Renal cortex interstitium (tissue), 11 donors: ENCODE data around the gene CFLAR. TPM values are rescaled to one million over a fixed set of nuclear protein-coding genes. Genes with fewer than 3 reads are reported as not detected.

Source experiments
- DNase-seq, 11 donors: peaks; one replicate each; pipeline ENCODE4 v3.0.0-alpha.2; 2013; ENCODE audit warnings: low read depth in 9 of 11, low spot score in 4 of 11; ENCODE audit errors: extremely low read depth in 1 of 11
- polyA plus RNA-seq, 3 donors: library from polyadenylated mRNA; unstranded; fragments of 120-200 nt; gene quantifications; one replicate each; pipeline ENCODE4 v1.2.1, GENCODE V29; 2013; ENCODE audit not compliant: insufficient read length in 3 of 3

The CFLAR gene
- polyA plus RNA-seq, 3 donors: 51.7 to 84.8 (median 64.0) TPM

DNA sequence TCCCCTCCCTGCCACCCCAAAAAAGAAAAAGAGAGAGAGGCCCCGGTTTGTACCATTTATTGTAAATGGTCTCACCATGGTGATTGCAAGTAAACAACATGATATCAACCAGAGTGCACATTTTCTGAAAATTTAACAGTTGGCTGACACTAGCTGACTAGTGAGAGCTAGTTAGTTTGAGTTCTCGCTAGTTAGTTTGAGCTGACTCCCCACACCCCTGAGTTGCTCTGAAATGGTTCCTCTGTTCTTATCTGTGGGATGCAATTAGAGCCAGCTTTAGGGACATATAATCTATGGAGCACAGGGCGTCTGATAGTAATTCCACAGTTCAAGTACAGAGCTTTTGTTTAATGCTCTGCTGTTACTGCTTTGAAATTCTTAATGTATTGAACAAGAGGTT, 80.0 kb downstream of the CFLAR start:
- no peak for DNase-seq

DNA sequence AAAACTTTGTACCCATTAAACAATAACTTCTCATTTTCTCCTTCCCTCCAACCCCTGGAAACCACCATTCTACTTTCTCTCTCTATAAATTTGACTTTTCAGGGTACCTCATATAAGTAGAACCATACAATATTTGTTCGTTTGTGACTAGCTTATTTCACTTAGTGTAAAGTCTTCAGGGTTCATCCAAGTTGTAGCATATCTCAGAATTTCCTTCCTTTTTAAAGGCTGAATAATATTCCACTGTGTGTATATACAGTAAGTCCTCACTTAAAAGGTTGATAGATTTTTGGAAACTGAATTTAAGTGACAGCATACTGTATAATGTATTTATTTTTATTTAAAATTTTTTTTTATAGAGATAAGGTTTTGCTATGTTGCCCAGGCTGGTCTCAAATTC, 80.8 kb downstream of the CFLAR start:
- no peak for DNase-seq

DNA sequence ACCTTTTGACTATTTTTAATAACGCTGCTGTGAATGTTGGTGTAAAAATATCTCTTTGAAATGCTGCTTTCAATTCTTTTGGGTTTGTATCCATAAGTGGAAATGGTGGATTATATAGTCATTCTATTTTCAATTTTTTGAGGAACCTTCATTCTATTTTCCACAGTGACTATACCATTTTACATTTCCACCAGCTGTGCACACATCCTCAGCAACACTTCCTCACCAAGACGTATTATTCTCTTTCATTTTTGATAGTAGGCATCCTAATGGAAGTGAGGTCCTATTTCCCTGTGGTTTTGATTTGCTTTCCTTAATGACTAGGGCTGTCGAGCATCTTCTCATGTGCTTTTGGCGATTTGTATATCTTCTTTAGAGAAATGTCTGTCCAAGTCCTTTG, 81.8 kb downstream of the CFLAR start:
- DNase-seq: no peak

DNA sequence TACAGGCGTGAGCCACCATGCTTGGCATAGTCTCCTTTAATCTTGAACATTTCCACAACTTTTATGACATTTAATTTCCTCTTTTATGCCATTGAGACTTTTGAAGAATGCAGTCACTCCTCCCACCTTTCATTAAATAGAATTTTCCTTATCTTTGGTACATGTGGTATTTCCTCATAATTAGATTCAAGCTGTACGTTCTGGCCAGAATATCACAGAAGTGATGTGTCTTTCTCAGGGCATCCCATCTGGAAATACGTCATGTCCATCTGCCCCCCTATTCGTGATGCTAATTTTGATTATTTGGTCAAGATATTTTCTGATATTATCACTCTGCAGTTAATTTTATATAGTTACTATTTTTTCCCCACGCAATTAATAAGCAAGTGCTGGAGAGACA, 83.9 kb downstream of the CFLAR start:
- DNase-seq: no peak

DNA sequence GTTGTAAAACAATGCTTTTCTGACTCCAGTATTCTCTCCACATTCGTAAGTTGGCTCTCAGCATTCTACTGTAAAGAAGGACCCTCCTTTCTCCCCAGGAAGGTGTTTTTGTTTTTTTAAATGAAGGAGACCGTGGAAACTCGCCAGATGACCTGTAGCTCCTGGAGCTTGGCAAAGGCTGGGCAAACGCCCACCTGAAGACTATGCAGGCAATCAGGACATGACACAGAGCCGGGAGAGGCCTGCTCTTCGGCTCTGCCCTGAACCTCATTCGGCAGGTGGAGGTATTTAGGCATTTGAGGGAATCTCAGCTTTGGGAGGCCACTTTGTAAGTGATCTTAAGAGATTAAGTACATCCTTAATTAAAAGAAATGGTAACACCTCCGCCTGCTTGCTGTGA, 84.4 kb downstream of the CFLAR start:
- no peak for DNase-seq

DNA sequence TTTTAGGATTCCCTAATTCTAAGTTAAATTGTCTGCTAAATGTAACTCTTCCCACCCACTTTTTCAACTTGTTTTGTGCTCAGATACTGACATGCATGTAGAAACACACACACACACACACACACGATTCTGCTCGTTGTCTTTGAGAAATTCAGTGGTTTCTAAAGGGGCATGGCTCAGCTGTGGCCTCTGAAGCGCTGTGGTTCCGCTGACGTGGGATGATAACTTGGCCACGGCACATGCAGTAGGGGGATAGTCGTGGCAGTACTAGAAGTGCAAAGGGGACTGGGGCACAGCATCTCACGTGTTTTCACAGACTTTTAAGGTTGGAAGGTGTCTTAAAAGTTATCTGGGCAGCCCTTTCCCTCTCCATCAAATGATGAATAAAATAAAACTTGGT, 85.4 kb downstream of the CFLAR start:
- no peak for DNase-seq

DNA sequence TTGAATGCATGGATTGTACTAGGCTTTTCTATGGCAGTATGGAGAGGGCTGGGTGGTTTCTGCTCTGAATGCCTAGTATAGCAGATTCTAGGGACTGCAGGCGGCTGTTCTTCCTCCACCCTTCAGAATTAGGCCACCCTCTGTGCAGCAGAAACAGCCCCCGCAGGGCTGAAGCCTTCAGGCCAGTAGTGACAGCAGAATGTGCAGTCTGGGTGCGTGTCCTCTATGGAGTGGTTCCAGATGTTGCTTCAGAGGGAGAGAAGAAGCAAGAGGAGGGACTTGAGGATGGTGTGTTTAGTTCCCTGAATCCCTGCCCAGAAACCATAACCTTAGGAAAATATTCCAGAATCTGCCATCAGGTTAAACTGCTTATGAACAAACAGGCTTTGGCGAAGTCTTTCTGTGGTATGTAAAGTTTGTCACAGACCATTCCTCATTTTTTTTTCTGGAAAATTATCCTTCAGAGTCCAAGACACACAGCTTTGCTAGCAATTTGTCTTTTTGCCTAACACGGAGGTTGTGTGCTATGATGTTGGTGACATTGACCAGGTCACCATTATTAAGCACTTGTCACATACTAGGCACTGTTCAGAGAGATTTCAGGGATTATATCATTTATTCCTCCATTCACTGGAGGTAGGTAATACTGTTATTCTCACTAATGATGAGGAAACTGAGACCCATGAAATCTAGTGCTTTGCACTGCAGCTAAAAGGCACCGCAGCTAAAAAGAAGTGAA, 88.1 kb downstream of the CFLAR start:
- peak in 9 of 11 donors; percentile 48 to 82 (median 76) for DNase-seq

DNA sequence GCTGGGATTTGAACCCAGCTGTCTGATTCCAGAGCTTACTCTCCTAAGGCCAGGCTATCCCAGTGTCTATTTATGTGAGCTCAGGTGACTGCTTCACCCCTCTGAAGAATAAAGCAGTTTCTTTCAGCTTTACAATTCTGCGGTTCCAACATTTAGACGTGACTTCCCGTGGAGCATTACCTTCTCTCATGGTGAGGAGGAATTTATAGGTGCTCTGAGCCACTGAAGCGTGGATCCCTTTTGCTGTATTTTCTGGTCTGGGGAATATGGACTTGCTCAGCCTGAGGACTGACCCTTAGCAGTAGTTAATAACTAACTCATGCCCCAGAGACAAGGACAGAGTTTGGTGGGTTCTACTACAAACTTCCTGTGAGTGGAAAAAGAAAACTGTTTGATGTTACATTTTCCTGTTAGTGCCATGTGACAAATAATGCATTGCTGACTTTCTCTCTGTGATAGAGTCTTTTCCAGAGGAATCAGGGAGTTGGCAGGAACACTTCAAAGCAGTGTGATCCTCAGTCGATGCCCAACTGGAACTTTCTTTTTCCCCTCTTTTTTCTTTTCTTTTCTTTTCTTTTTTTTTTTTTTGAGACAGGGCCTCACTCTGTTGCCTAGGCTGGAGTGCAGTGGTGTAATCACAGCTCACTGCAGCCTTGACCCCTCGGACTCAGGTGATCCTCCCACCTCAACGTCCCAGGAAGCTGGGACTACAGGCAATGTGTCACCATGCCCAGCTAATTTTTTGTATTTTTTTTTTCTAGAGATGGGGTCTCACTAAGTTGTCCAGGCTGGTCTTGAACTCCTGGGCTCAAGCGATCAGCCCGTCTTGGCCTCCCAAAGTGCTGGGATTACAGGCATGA, 88.9 kb downstream of the CFLAR start:
- DNase-seq: peak in 5 of 11 donors; percentile 20 to 67 (median 51)

DNA sequence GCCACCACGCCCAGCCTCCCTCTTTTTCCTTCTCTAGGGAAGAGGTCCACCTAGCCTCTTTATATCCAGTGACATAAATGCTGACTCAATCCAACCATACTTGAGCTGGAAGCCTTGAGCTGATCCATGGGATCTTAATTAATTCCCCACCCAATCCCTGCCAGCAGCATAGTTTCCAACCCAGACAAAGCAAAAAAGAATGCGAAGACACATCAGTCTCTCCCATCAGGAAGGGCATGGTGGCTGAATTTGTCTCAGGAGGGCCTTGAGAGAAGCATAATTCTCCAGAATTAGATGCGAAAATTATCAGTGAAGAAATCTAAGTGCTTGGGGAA, 89.5 kb downstream of the CFLAR start:
- no peak for DNase-seq

DNA sequence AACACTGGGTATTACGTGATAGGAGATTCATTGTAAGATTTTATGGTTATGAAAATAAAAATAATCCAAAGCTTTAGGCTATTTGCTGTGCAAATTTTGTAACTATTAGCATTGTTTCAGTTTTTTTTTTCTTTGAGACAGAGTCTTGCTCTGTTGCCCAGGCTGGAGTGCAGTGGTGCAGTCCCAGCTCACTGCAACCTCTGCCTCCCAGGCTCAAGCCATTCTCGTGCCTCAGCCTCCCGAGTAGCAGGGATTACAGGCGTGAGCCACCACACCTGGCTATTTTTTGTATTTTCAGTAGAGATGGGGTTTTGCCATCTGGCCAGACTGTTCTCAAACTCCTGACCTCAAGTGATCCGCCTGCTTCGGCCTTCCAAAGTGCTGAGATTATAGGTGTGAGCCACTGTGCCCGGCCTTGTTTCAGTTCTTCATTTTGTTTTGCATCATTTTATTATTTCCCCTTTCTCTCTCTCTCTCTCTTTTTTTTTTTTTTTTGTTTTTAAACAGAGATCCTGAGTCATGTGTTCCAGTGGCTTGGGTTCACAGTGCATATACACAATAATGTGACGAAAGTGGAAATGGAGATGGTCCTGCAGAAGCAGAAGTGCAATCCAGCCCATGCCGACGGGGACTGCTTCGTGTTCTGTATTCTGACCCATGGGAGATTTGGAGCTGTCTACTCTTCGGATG, 92.7 kb downstream of the CFLAR start:
- no peak for DNase-seq

DNA sequence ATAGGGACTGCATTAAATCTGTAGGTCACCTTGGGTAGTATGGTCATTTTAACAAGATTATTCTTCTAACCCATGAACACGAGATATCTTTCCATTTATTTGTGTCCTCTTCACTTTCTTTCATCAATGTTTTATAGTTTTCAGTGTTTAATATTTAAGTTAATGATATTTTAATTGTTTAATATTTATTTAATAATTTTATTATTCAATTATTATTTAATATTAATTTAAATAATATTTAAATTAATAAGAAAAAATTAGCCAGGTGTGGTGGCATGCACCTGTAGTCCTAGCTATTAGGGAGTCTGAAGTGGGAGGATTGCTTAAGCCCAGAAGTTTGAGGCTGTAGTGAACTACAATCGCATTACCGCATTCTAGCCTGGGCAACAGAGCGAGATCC, 100.0 kb downstream of the CFLAR start:
- no peak for DNase-seq

DNA sequence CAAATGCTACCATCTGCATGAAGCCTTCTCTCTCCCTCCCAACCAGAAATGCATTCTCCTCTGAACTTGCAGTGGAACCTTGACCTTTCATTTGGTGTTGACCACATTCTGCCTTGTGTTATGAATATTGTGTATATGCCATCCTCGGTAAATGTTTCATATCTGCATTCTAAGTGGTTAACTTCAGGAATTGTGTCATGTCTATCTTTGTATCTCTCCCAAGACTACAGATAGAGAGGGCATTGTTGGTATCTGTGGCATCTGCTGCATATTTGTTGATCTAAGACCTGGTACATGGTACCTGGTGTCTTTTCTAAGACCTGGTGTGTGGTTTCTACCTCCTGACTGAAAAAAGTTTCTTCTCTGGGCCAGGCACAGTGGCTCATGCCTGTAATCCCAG, 101.0 kb downstream of the CFLAR start:
- no peak for DNase-seq

DNA sequence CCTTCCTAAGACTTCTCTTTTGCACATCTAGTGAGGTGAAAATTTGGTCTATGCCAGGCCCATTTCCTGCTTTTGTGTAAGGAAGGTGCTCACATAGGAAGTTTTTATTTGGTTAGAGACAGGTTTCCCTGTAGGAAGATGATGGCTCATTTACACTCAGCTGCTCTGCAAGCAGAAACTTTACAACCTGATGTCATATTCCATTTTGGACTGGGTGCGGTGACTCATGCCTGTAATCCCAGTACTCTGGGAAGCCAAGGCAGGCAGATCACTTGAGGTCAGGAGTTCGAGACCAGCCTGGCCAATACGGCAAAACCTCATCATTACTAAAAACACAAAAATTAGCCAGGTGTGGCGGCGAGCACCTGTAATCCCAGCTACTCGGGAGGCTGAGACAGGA, 102.8 kb downstream of the CFLAR start:
- DNase-seq: no peak

DNA sequence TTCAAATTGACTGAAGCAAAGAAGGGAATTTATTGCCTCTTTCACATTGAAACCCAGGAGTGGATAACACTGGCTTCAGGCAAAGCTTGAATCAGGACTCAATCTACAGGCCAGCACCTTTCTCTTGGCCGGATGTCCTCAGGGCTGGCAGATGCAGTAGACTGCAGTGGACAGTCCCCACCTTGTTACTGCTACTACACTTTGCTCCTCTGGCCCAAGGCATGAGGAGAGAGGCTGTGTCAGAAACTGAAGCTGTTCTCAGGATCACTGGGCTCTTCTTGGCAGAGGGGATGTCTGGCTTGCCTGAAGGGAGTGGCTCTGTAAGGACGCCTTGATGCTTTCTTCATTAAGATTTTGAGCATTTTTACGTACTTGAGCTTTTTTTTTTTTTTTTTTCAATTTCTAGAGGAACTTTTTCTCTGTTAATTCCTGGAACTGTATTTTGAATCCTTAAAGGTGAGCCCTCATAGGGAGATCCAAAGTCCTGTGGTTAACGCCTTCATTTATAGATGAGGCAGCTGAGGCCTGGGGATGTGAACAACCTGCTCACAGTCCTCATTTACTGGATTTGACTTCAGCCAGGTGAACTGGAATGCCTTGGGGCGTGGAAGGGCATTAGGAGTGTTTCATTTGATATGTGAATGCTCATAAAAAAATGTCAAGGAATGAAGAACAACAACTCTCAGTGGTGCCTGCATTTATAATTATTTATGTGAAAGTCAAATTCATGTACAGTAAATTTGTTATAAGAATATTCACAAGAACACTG, 103.5 kb downstream of the CFLAR start:
- DNase-seq: no peak

DNA sequence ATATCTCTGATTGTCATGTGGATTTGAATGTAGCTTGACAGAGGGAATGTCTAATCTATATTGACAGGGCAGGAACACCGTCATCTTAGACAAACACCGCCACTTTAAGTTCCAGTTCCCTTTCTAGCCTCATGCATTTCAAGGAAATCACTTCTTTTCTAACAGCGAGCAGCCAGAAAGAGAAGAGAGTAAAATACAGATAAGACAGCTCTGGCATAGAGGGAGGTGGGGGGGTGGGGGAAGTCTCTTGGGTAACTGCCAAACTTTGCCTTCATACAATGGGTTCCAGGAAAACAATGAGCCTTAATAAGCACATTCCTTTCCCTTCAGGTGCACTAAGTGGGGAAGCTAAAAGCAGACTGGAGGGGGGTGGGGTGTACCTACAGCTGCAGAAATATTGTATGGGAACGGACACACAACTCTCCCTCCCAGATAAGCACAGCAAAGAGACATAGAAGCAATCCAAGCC, 104.2 kb downstream of the CFLAR start:
- no peak for DNase-seq

DNA sequence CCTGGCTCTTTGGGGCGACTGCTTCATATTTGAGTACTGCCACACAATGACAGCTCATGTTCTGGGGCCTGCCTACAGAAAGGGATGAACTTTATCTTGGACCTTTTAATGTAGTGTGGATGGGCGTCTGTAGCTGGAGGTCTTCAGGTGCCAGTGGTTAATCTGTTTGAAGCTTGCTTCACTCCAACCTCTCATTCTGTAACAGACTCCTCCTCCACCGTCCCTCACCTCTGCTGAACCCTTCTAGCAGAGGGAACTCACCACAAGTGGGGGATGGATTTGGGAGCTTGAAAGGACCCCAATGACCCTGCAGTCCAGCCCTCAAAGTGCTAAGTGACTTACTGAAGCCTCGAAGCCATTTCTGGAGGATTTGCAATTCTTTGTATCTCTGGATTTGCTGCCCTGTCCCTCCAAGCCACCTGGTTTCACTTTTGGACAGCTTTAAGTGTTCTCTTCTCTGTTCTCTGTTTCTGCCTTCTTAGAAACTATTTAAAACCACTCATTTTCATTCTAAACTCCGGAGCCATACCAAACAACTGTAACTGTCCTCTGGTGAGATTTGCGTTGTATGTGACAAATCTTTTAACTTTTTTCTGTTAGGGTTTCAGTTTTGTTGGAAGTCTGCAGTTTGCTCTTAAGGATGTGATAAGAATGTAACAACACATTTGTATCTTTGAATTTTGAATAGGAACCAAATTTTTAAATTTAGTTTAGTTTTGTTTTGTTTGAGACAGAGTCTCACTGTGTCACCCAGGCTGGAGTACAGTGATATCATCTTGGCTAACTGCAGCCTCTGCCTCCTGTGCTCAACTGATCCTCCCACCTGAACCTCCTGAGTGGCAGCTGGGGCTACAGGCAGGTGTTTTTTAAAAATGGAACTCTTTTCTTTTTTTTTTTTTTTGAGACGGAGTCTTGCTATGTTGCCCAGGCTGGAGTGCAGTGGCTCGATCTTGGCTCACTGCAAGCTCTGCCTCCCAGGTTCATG, 107.4 kb downstream of the CFLAR start:
- DNase-seq: no peak
